Measurements from ENCODE around the gene RBSN. TPM values are rescaled to one million over a fixed set of nuclear protein-coding genes. Genes with fewer than 3 reads are reported as not detected.

RBSN gene
- total RNA-seq, 1 experiment from 2014 or later, result 18.6 TPM

- DNase-seq (ENCODE audit: low read depth), result no peak
These were observed 35.7 kb downstream of the RBSN start for GRCh38 chr3:15063238-15063637.

DNA sequence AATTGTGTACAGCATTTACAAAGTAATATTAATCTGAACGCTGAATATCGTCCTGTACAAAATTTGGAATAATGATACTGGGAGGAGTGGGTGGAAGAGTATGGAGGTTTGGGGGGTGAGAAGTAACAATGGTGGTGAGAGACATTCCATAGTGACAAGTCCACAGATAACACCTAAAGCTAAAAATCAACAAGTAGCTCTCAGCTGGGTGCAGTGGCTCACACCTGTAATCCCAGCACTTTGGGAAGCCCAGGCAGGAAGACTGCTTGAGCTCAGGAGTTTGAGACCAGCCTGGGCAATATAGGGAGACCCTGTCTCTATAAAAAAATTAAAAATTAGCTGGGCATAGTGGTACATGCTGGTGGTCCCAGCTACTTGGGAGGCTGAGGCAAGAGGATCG lies 38.9 kb downstream of the RBSN start:
- no peak for DNase-seq (ENCODE audit: low read depth)

GRCh38 chr3:15056676-15057404 lies 42.1 kb downstream of the RBSN start:
- no peak for DNase-seq (ENCODE audit: low read depth)

GRCh38 chr3:15055019-15055557 lies 43.9 kb downstream of the RBSN start:
- DNase-seq (ENCODE audit: low read depth), result no peak

GRCh38 chr3:15053541-15053940 lies 45.4 kb downstream of the RBSN start:
- no peak for DNase-seq (ENCODE audit: low read depth)

GRCh38 chr3:15052335-15053242 lies 46.4 kb downstream of the RBSN start:
- no peak for DNase-seq (ENCODE audit: low read depth)

- DNase-seq (ENCODE audit: low read depth), result peak; percentile 68
These were observed 47.4 kb downstream of the RBSN start for GRCh38 chr3:15051531-15051930.

DNA sequence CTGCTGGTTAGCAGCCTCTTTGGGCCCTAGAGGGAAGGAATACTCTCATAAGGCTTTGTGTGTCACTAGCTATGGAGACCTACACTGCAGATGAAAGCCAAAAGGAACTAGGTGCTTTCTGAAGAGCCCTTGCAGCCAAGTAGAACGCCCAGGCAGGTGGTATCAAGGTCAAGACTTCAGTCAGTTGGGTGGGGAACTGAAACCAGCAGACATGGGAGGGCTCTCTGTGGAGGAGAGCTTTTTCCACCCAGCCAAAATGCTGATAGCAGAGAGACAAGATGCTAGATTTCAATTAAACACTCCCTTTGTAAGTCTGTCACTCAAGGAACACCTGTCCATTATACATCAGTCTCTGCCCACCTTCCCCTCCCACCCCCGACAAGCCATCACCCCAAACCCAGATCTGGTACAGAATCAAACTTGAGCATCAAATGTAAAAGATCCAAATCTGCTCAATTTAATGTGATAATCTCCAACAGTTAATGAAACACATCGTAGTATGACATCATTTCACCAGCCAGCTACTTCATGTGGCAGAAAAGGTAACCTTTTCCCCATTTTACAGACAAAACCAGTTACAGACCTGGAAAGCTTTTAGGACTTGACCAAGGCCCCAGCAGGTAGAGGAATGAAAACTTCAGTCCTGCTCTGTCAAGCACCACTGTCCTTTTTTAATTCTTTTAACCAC lies 48.4 kb downstream of the RBSN start:
- no peak for DNase-seq (ENCODE audit: low read depth)

GRCh38 chr3:15049584-15049983 lies 49.4 kb downstream of the RBSN start:
- no peak for DNase-seq (ENCODE audit: low read depth)

DNA sequence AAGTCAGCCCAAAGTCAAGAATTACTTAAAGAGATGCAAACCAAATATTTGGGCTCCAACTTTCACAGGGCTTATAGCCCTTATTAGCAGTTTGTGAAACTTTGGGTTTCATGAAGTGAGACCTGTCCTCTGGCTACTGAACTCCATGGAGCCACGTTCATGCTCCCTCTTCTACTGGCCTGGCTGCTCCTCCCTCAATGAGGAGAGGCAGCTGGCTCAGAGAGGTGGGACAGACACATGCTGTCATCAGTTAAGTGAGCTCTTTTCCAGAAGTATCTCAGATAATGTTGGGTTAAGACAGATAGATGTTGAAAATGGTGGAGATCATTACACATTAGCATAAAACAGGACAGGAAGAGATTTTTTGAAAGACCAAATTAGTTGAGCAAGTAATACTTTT lies 53.3 kb downstream of the RBSN start:
- DNase-seq (ENCODE audit: low read depth), result no peak

DNA sequence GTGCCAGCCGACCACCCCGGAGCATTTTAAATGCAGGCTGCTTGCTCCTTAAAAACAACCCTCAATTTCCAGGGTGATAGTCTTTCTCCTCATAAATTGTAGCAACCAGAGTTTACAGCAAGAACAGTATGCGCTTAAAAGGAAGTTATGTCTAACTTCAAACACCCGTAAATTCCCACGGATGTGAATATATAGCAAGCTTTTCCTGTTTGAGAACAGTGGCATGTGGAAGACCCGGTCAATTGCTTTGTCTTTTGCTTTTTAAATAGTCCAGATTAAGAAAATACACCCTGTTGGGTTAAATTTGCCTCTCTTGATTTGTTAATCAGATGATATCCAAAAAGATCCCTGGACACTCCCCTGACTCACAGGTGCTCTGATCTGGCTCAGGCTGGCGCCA lies 54.6 kb downstream of the RBSN start:
- DNase-seq (ENCODE audit: low read depth), result no peak

DNA sequence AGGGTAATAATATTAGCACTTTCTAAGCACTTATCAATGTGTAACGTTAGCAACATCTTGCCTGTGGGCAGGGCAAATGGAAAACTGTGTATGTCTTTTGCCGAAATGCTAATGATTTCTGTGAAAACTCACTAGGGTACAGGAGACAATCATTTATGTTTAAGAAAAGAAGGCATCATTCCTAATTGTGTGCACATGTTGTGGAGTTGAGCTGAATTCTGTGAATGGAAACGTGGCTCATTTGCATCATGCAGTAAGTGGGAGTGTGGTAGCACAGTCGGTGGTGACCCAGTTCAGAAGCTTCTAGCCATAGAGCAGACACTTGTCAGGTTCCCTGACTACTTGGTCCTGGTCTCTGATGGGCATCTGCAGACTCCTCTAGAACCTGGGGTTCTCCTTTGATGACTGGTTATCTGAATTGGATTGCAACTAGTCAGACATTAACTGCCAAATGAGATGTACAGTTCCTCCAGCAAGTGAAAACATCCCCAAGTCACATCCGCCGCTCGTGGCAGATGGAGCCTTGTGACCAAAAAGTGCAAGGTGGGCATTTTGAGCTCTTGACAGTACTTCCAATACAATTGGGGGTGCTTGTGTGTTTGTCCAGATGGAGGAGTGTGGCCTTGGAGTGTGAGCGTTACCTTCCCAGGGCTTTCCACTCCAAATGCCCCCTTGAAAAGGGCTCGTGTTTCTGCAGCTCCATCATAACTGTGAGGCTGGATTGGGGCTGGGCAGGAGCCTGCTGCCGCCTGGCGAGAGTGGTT lies 55.4 kb downstream of the RBSN start:
- no peak for DNase-seq (ENCODE audit: low read depth)

DNA sequence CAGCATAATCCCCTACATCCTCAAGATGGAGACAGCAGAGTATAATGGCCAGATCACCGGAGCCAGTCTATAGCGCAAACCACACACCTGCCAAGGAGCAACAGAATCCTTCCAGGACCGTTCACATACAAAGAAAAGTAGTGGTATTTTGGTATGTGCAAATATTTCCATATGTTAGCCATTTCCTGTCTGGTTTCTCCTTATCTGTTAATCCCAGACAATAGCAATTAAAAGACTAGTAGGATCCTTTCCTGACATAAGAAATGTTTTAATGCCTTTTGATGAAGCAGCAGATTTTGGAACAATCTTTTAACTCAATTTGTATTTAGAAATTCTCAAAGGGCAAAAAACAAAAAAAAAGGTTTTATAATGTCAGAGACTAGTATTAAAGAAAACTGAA lies 56.0 kb downstream of the RBSN start:
- no peak for DNase-seq (ENCODE audit: low read depth)

- DNase-seq (ENCODE audit: low read depth), result no peak
These were observed 57.0 kb downstream of the RBSN start for GRCh38 chr3:15041950-15042349.

GRCh38 chr3:15040844-15041243 lies 58.1 kb downstream of the RBSN start:
- DNase-seq (ENCODE audit: low read depth), result no peak

DNA sequence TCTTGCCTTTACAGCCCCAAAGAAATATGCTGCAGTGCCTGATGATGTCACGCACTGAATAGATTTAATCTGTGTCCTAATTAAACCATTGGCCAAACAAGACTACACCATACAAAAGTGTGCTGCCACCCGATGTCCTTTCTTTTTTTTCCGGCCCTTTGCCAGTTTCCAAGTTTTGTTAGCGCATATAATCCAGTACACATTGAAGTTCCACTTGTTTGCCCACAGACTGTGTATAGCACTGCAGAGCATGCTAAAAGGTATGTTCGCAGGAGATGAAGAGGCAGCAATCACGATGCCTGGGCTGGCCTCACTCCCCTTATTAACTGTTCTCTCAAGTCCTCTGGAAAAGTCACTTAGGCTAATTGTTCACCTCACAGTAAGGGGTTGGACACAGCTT lies 60.6 kb downstream of the RBSN start:
- no peak for DNase-seq (ENCODE audit: low read depth)

GRCh38 chr3:15033103-15033502 lies 65.8 kb downstream of the RBSN start:
- DNase-seq (ENCODE audit: low read depth), result no peak

- DNase-seq (ENCODE audit: low read depth), result no peak
These were observed 66.3 kb downstream of the RBSN start for GRCh38 chr3:15032650-15033049.

- DNase-seq (ENCODE audit: low read depth), result no peak
These were observed 69.3 kb downstream of the RBSN start for GRCh38 chr3:15029625-15030024.

GRCh38 chr3:15023719-15024118 lies 75.2 kb downstream of the RBSN start:
- DNase-seq (ENCODE audit: low read depth), result no peak

GRCh38 chr3:15023249-15023648 lies 75.7 kb downstream of the RBSN start:
- DNase-seq (ENCODE audit: low read depth), result no peak

Measured in HT1080 (cell line).